DOHH2 (cell line): ENCODE results near the gene KLK10.
"Not testable (repeated sequence)": the region's sequence is repeated elsewhere in the genome, so short reads cannot be mapped to it uniquely, and the experiment has no call there.

Experiments
- H3F3A ChIP-seq: fragments of 200-600 bp; sonication (generic), shearing (Covaris generic); 2 replicates; pipeline ENCODE4 v1.6.0; 2016; ENCODE audit warnings: antibody characterized with exemption, mild to moderate bottlenecking; ENCODE audit not compliant: control insufficient read depth, insufficient read depth
- H3K27ac ChIP-seq: fragments of 200-600 bp; sonication (generic); 2 replicates; pipeline ENCODE4 v1.5.1; 2014; ENCODE audit warnings: low read depth, mild to moderate bottlenecking, low read length, moderate library complexity
- H3K27me3 ChIP-seq: fragments of 200-600 bp; sonication (generic); 2 replicates; pipeline ENCODE4 v1.6.1; 2014; ENCODE audit warnings: mild to moderate bottlenecking, low read length, mixed read lengths; ENCODE audit not compliant: control insufficient read depth
- H3K36me3 ChIP-seq: fragments of 200-600 bp; sonication (generic); 2 replicates; pipeline ENCODE4 v1.6.1; 2014; ENCODE audit warnings: mild to moderate bottlenecking, low read length, moderate library complexity, mixed read lengths; ENCODE audit not compliant: control insufficient read depth
- H3K4me1 ChIP-seq: fragments of 200-600 bp; sonication (generic); 2 replicates; pipeline ENCODE4 v1.6.1; 2014; ENCODE audit warnings: mild to moderate bottlenecking, low read length, mixed read lengths; ENCODE audit not compliant: control insufficient read depth
- H3K4me2 ChIP-seq: fragments of 200-600 bp; sonication (generic); 2 replicates; pipeline ENCODE4 v1.6.0; 2014; ENCODE audit warnings: mild to moderate bottlenecking, low read length, moderate library complexity
- H3K4me3 ChIP-seq: fragments of 200-600 bp; sonication (generic); 2 replicates; pipeline ENCODE4 v1.5.1; 2014; ENCODE audit warnings: mild to moderate bottlenecking, low read length, mixed read lengths
- H3K79me2 ChIP-seq: fragments of 200-600 bp; sonication (generic); 2 replicates; pipeline ENCODE4 v1.6.1; 2014; ENCODE audit warnings: mild to moderate bottlenecking, low read length, mixed read lengths; ENCODE audit not compliant: control insufficient read depth
- H3K9me2 ChIP-seq: fragments of 200-600 bp; sonication (generic); replicated peaks from 2 replicates; pipeline ENCODE4 v1.6.1; 2014; ENCODE audit warnings: mild to moderate bottlenecking, low read length, mixed read lengths; ENCODE audit not compliant: control insufficient read depth
- H3K9me3 ChIP-seq: fragments of 200-600 bp; sonication (generic); 2 replicates; pipeline ENCODE4 v1.6.1; 2014; ENCODE audit warnings: antibody characterized with exemption, low read length, mixed read lengths; ENCODE audit not compliant: control insufficient read depth, insufficient read depth
- H4K20me1 ChIP-seq: fragments of 200-600 bp; sonication (generic); 2 replicates; pipeline ENCODE4 v1.6.0; 2014; ENCODE audit warnings: low read depth, mild to moderate bottlenecking, antibody characterized with exemption, low read length, moderate library complexity; ENCODE audit not compliant: control insufficient read depth, insufficient read depth
- EZH2phosphoT487 ChIP-seq: fragments of 200-600 bp; sonication (generic); IDR thresholded peaks from 2 replicates; pipeline ENCODE4 v1.6.1; 2017; ENCODE audit warnings: borderline replicate concordance, mild to moderate bottlenecking, antibody characterized with exemption, low read length, moderate library complexity, mixed read lengths
- TF ChIP-seq, protein P1 (sequence below): fragments of 200-600 bp; sonication (generic); IDR thresholded peaks from one replicate; pipeline ENCODE4 v1.5.1; 2014; ENCODE audit warnings: antibody characterized with exemption, mild to moderate bottlenecking, low read depth, low read length; ENCODE audit not compliant: poor library complexity, severe bottlenecking

KLK10 gene

DNA sequence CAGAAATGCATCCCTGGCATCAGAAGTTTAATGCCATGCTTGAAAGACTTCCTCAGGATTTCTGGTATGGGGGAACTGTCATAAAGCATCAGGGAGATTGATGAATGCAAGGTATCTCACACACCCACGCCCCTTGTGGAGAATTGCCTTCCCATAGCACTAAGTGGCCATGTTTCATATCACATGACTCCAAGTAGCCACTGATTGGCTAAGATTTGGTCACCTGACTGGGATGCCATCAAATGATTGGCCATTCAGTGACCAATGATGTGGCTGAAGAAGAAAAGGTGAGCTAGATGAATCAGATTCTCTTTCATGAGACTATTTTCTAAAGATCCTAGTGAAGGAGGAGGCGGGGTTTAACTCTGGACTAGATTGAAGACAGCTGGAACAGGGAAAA is 25.4 kb downstream of the KLK10 start:
- Histone ChIP-seq H3K4me1 (no peaks in the 10 kb centered on the region), H3K27me3 (peaks cover 7% of the 10 kb centered on the region), H3K9me2 (no peaks in the 10 kb centered on the region), H3F3A (no peaks in the 10 kb centered on the region), H3K4me2 (no peak overlapping the region), H3K27ac (no peak overlapping the region), H3K9me3 (peaks cover 9% of the 10 kb centered on the region; the same call in 1 of the 2 replicates), H3K4me3 (no peak overlapping the region), H4K20me1 (no peaks in the 10 kb centered on the region), H3K36me3 (no peaks in the 10 kb centered on the region), H3K79me2 (no peaks in the 10 kb centered on the region)
- no peak for TF ChIP-seq EZH2phosphoT487
- TF ChIP-seq, protein P1, sequence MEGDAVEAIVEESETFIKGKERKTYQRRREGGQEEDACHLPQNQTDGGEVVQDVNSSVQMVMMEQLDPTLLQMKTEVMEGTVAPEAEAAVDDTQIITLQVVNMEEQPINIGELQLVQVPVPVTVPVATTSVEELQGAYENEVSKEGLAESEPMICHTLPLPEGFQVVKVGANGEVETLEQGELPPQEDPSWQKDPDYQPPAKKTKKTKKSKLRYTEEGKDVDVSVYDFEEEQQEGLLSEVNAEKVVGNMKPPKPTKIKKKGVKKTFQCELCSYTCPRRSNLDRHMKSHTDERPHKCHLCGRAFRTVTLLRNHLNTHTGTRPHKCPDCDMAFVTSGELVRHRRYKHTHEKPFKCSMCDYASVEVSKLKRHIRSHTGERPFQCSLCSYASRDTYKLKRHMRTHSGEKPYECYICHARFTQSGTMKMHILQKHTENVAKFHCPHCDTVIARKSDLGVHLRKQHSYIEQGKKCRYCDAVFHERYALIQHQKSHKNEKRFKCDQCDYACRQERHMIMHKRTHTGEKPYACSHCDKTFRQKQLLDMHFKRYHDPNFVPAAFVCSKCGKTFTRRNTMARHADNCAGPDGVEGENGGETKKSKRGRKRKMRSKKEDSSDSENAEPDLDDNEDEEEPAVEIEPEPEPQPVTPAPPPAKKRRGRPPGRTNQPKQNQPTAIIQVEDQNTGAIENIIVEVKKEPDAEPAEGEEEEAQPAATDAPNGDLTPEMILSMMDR, result no peak

DNA sequence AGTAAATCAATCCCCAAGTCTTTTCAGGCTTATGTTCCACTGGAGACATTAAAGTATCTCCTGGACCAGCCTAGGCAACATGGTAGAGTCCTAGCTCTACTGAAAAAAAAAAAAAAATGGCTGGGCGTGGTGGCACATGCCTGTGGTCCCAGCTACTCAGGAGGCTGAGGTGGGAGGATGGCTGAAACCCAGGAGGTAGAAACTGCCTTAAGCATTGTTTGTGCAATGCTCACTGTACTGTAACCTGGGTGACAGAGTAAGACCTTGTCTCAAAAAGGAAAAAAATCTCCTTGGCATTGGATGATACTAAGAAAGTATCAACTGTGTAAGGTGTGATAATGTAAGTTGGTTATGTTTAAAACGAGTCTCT is 26.9 kb downstream of the KLK10 start:
- no peaks in the 10 kb centered on the region for H3K79me2 ChIP-seq
- no peak for TF ChIP-seq EZH2phosphoT487
- H3F3A ChIP-seq, result no peaks in the 10 kb centered on the region
- H3K4me1 ChIP-seq, result no peaks in the 10 kb centered on the region
- H3K36me3 ChIP-seq, result no peaks in the 10 kb centered on the region
- no peaks in the 10 kb centered on the region for H3K9me2 ChIP-seq
- peaks cover 7% of the 10 kb centered on the region for H3K27me3 ChIP-seq
- H3K27ac ChIP-seq, result no peak overlapping the region
- peaks cover 9% of the 10 kb centered on the region; the same call in 1 of the 2 replicates for H3K9me3 ChIP-seq
- H4K20me1 ChIP-seq, result no peaks in the 10 kb centered on the region
- no peak overlapping the region for H3K4me3 ChIP-seq
- H3K4me2 ChIP-seq, result no peak overlapping the region

- H3K27me3 ChIP-seq, H3K4me1 ChIP-seq, H3K4me3 ChIP-seq: not testable (repeated sequence)
Measured at GRCh38 chr19:50984416-50984815, 35.1 kb downstream of the KLK10 start.

DNA sequence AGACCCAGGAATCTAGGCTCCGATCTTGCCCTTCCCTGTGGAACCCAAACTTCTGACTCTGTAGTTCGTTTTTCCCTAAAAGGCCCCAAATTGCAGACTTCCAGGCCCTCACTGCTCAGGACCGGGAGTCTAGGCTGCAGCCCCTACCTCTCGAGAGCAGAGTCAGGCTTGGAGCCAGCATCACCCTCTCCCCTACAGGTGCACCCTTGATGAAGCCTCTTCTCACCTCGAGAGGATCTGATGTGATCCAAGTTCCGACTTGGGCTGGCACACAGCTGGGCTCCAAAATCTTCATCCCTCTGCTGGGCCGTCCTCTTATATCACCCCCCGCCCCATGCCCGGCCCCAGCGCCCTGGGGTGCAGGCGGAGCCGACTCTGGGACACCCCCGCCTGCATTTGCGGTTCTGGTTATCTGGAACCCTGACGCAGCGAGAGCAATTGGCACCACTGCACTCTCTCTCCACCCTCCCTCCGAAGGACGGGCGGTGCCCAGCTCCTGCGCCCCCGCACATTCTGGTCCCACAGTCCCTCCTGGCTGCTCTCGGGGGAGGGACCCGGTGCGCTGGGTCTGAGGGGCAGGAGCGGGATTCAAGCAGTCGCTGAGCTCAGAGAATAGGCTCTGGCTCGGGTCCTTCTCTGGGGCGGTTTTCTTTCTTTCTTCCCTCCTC is 35.8 kb downstream of the KLK10 start, which contains the start of gene KLK7:
KLK7 (minus strand) TSS at position 293 of the 668 bp plus-strand sequence. CDS start 1,518 bp downstream, outside the sequence.
- Histone ChIP-seq H3K27ac (no peak within 1 kb of the TSS), H3K4me2 (no peak within 1 kb of the TSS), H3K4me1 (no peaks in the 10 kb centered on the region), H3F3A (no peaks in the 10 kb centered on the region), H4K20me1 (no peaks in the 10 kb centered on the region), H3K79me2 (no peaks in the 10 kb centered on the region), H3K27me3 (peaks cover 9% of the 10 kb centered on the region), H3K36me3 (no peaks in the 10 kb centered on the region), H3K9me2 (no peaks in the 10 kb centered on the region), H3K9me3 (no peaks in the 10 kb centered on the region), H3K4me3 (no peak within 1 kb of the TSS)
- no peak for TF ChIP-seq EZH2phosphoT487
- TF ChIP-seq, protein P1, result no peak

More at GRCh38 chr19:50984416-50984815, 35.1 kb downstream of the KLK10 start:
- H3K27ac ChIP-seq, H3K79me2 ChIP-seq, H3K9me2 ChIP-seq, H4K20me1 ChIP-seq, H3K36me3 ChIP-seq, H3F3A ChIP-seq, H3K9me3 ChIP-seq, H3K4me2 ChIP-seq: not testable (repeated sequence)
